SK-N-SH (cell line): ENCODE measurements around the gene TSHZ3. TPM values are rescaled to one million over a fixed set of nuclear protein-coding genes. Genes with fewer than 3 reads are reported as not detected.

Experiments
- CTCF ChIA-PET: fragments of 300-600, 350-600 bp; formaldehyde crosslinking; extraction: SDS; loops from one replicate; lab custom pipeline; 2021; lab: Yijun Ruan, JAX
- POLR2A ChIA-PET: fragments of 350-600 bp; sonication (Branson Sonifier 250); formaldehyde crosslinking; extraction: SDS; loops from one replicate; lab custom pipeline; 2020; ENCODE audit warnings: antibody characterized with exemption, inconsistent platforms; lab: Yijun Ruan, JAX
- DNase-seq: peaks from one replicate; pipeline ENCODE4 v3.0.0; 2012
- H2AFZ ChIP-seq: fragments of 200-600 bp; sonication (generic); 2 replicates; pipeline ENCODE4 v1.8.1; 2016; ENCODE audit warnings: antibody characterized with exemption, mild to moderate bottlenecking, low read depth
- H3F3A ChIP-seq: fragments of 200-600 bp; sonication (generic); replicated peaks from 2 replicates; pipeline ENCODE3; 2016; ENCODE audit warnings: antibody characterized with exemption, mild to moderate bottlenecking; ENCODE audit not compliant: insufficient read depth
- H3K27ac ChIP-seq, 2 experiments: fragments of 200-500 bp in 1 of 2; fragments of 200-600 bp in 1 of 2; sonication (Bioruptor generic) in 1 of 2; sonication (generic), shearing (Covaris generic) in 1 of 2; 2 replicates each; pipeline versions ENCODE4 v1.5.1 to v1.6.1; 2014 to 2016; ENCODE audit warnings: low read depth in 2 of 2, inconsistent platforms in 1 of 2, low read length in 1 of 2, mild to moderate bottlenecking in 1 of 2, mixed read lengths in 1 of 2
- H3K27me3 ChIP-seq: fragments of 200-600 bp; sonication (generic), shearing (Covaris generic); 2 replicates; pipeline ENCODE4 v1.6.1; 2016; ENCODE audit warnings: mixed run types; ENCODE audit not compliant: insufficient read depth
- H3K36me3 ChIP-seq, 2 experiments: fragments of 200-500 bp in 1 of 2; fragments of 200-600 bp in 1 of 2; sonication (Bioruptor generic) in 1 of 2; sonication (generic) in 1 of 2; replicated peaks in 1 of 2; 2 replicates each; pipeline versions ENCODE3 to v1.5.1; 2014 to 2016; ENCODE audit warnings: low read length in 1 of 2, mild to moderate bottlenecking in 1 of 2; ENCODE audit not compliant: insufficient read depth in 2 of 2, control insufficient read depth in 1 of 2
- H3K4me1 ChIP-seq, 2 experiments: fragments of 200-500 bp in 1 of 2; fragments of 200-600 bp in 1 of 2; sonication (Bioruptor generic) in 1 of 2; sonication (generic), shearing (Covaris generic) in 1 of 2; 2 replicates each; pipeline versions ENCODE4 v1.5.1 to v1.6.1; 2014 to 2016; ENCODE audit warnings: low read depth in 1 of 2, low read length in 1 of 2, mixed run types in 1 of 2; ENCODE audit not compliant: insufficient read depth in 2 of 2, control insufficient read depth in 1 of 2
- H3K4me2 ChIP-seq: fragments of 200-600 bp; sonication (generic), shearing (Covaris generic); 2 replicates; pipeline ENCODE4 v1.6.1; 2017; ENCODE audit warnings: mixed run types
- H3K4me3 ChIP-seq, 2 experiments: fragments of 200-500 bp in 1 of 2; fragments of 200-600 bp in 1 of 2; sonication (Bioruptor generic) in 1 of 2; sonication (generic), shearing (Covaris generic) in 1 of 2; 2 replicates each; pipeline versions ENCODE4 v1.5.1 to v1.8.1; 2014 to 2016; ENCODE audit warnings: low read depth in 2 of 2, inconsistent platforms in 1 of 2, low read length in 1 of 2, mild to moderate bottlenecking in 1 of 2, mixed read lengths in 1 of 2, moderate library complexity in 1 of 2
- H3K79me2 ChIP-seq: fragments of 200-600 bp; sonication (generic); 2 replicates; pipeline ENCODE4 v1.8.1; 2017; ENCODE audit warnings: mild to moderate bottlenecking; ENCODE audit not compliant: insufficient read depth
- H3K9ac ChIP-seq: fragments of 200-600 bp; sonication (generic); 2 replicates; pipeline ENCODE4 v1.6.1; 2017; ENCODE audit warnings: mixed run types
- H3K9me2 ChIP-seq: fragments of 200-600 bp; sonication (generic); 2 replicates; pipeline ENCODE4 v1.6.1; 2017; ENCODE audit warnings: mixed run types
- H3K9me3 ChIP-seq: fragments of 200-600 bp; sonication (generic); 2 replicates; pipeline ENCODE4 v1.6.1; 2017; ENCODE audit warnings: mixed run types, mild to moderate bottlenecking, moderate library complexity
- H4K20me1 ChIP-seq: fragments of 200-600 bp; sonication (generic); 2 replicates; pipeline ENCODE4 v1.6.1; 2017; ENCODE audit warnings: mild to moderate bottlenecking, mixed run types; ENCODE audit not compliant: insufficient read depth
- CHD2 ChIP-seq: fragments of 150-350 bp; IDR thresholded peaks from 2 replicates; pipeline ENCODE4 v1.6.1; 2018; ENCODE audit warnings: low read length; ENCODE audit not compliant: partially characterized antibody
- FOXJ3 ChIP-seq: sonication (generic); formaldehyde crosslinking; IDR thresholded peaks from 2 replicates; pipeline ENCODE4 v1.5.1; 2020; ENCODE audit warnings: mild to moderate bottlenecking, missing genetic modification reagents
- FOXM1 ChIP-seq: IDR thresholded peaks from 2 replicates; pipeline ENCODE4 v1.4.0; 2012; ENCODE audit warnings: low read depth, mild to moderate bottlenecking
- GABPA ChIP-seq: IDR thresholded peaks from 2 replicates; pipeline ENCODE4 v1.4.0; 2012; ENCODE audit warnings: low read depth, mild to moderate bottlenecking
- JUND ChIP-seq: IDR thresholded peaks from 2 replicates; pipeline ENCODE4 v1.4.0; 2012
- MXI1 ChIP-seq: IDR thresholded peaks from 2 replicates; pipeline ENCODE4 v1.6.1; 2012; ENCODE audit warnings: mild to moderate bottlenecking, low read depth, low read length, improper control_type of control experiment
- NFIC ChIP-seq: IDR thresholded peaks from 2 replicates; pipeline ENCODE4 v1.4.0; 2012; ENCODE audit warnings: borderline replicate concordance
- PBX3 ChIP-seq: IDR thresholded peaks from 2 replicates; pipeline ENCODE4; 2012
- POLR2AphosphoS5 ChIP-seq: IDR thresholded peaks from 2 replicates; pipeline ENCODE4 v1.6.1; 2012; ENCODE audit warnings: low read depth, low read length
- RAD21 ChIP-seq: IDR thresholded peaks from 2 replicates; pipeline ENCODE4 v1.6.1; 2012; ENCODE audit warnings: mild to moderate bottlenecking, low read length
- RCOR1 ChIP-seq: fragments of 150-350 bp; IDR thresholded peaks from 2 replicates; pipeline ENCODE4 v1.6.1; 2017; ENCODE audit warnings: antibody characterized with exemption, low read length
- REST ChIP-seq: IDR thresholded peaks from 2 replicates; pipeline ENCODE4 v1.6.1; 2012; ENCODE audit warnings: mild to moderate bottlenecking, low read depth, low read length, moderate library complexity
- RFX5 ChIP-seq: IDR thresholded peaks from 2 replicates; pipeline ENCODE4 v1.6.1; 2012; ENCODE audit warnings: mild to moderate bottlenecking, improper control_type of control experiment, low read length
- SIN3A ChIP-seq: IDR thresholded peaks from 2 replicates; pipeline ENCODE4 v1.6.1; 2012; ENCODE audit warnings: low read depth, mild to moderate bottlenecking, low read length, moderate library complexity, borderline replicate concordance
- TEAD4 ChIP-seq: IDR thresholded peaks from 2 replicates; pipeline ENCODE4 v1.4.0; 2012; ENCODE audit warnings: mild to moderate bottlenecking, borderline replicate concordance; ENCODE audit not compliant: insufficient read depth
- USF1 ChIP-seq: IDR thresholded peaks from 2 replicates; pipeline ENCODE4 v1.4.0; 2012; ENCODE audit warnings: low read depth, borderline replicate concordance
- ZBTB33 ChIP-seq: IDR thresholded peaks from 2 replicates; pipeline ENCODE4 v1.4.0; 2012; ENCODE audit warnings: low read depth, borderline replicate concordance
- WGBS: methylation state at CpG from one replicate; pipeline ENCODE4 v1.1.6; 2017; ENCODE audit warnings: low lambda C conversion rate; 5-methylcytosine and 5-hydroxymethylcytosine counted together
- polyA plus RNA-seq, 3 experiments: library from polyadenylated mRNA; depleted of rRNA; stranded (reverse); fragments of >200 nt; gene quantifications; 2 replicates each; pipeline ENCODE4 v1.2.3, GENCODE V29; 2012

The TSHZ3 gene
- polyA plus RNA-seq, 1 of the 3 experiments (the other 2 are of a cell fraction): 3.3 TPM

GRCh38 chr19:31383553-31383952 is 34.3 kb upstream of the TSHZ3 start:
- Histone ChIP-seq H3K9me2 (no peaks in the 10 kb centered on the region), H3K27ac (no peak overlapping the region), H3K4me3 (no peak overlapping the region), H2AFZ (no peak overlapping the region), H3K9me3 (no peaks in the 10 kb centered on the region), H3K9ac (no peak overlapping the region), H3K27me3 (no peaks in the 10 kb centered on the region), H3K4me1 (peaks cover 4 to 11% of the 10 kb centered on the region in 2 experiments; a peak in 1 of 4 replicates), H3K4me2 (no peak overlapping the region), H3K79me2 (no peaks in the 10 kb centered on the region), H4K20me1 (0 out of 2 replicates have a peak, but pooled peaks cover 3% of the 10 kb centered on the region), H3K36me3 (no peaks in the 10 kb centered on the region), H3F3A (peaks cover 10% of the 10 kb centered on the region)
- ChIA-PET CTCF (interaction anchor here (1.3 kb wide), 2 partner anchors 10 to 27 kb away, joined by 3 read pairs; no protein-coding TSS in a partner anchor), POLR2A (interaction anchor here (0.6 kb wide), 1 partner anchor 34 kb away, joined by 3 read pairs; no protein-coding TSS in a partner anchor)
- WGBS: 71% methylated on average over 1 of the region's 1 CpG
- no peak for DNase-seq
- TF ChIP-seq CHD2 (no peak), GABPA (no peak), FOXJ3 (no peak), SIN3A (no peak), MXI1 (no peak), NFIC (no peak), RAD21 (no peak), POLR2AphosphoS5 (no peak), FOXM1 (no peak), USF1 (no peak), PBX3 (no peak), RFX5 (no peak), JUND (no peak), ZBTB33 (no peak), RCOR1 (no peak), TEAD4 (no peak)

GRCh38 chr19:31380854-31381253 is 31.6 kb upstream of the TSHZ3 start:
- Histone ChIP-seq H3K27ac (no peak overlapping the region), H3K27me3 (no peaks in the 10 kb centered on the region), H3K36me3 (no peaks in the 10 kb centered on the region), H3K9ac (no peak overlapping the region), H2AFZ (no peak overlapping the region), H3K9me2 (no peaks in the 10 kb centered on the region), H3K79me2 (no peaks in the 10 kb centered on the region), H4K20me1 (peaks cover 4% of the 10 kb centered on the region; the same call in 1 of the 2 replicates), H3K4me1 (peaks cover 5 to 19% of the 10 kb centered on the region in 2 experiments; a peak in 1 of 4 replicates), H3F3A (peaks cover 19% of the 10 kb centered on the region), H3K9me3 (no peaks in the 10 kb centered on the region), H3K4me3 (no peak overlapping the region), H3K4me2 (no peak overlapping the region)
- no peak for DNase-seq
- ChIA-PET POLR2A (no interaction called here), CTCF (interaction anchor here (1.2 to 1.4 kb wide), 2 partner anchors 9 to 698 kb away, joined by 4 read pairs; no protein-coding TSS in a partner anchor)
- 91% methylated on average over 5 of the region's 6 CpGs for WGBS
- peak; percentile 69; the same call in 1 of the 2 replicates for TF ChIP-seq REST
- no peak for TF ChIP-seq TEAD4
